T-cell (primary cell): ENCODE results near the gene TBX6. TPM values are rescaled to one million over a fixed set of nuclear protein-coding genes. Genes with fewer than 3 reads are reported as not detected.
A peak's percentile ranks its signal among the peaks of the same experiment; 100 is the strongest.

ENCODE experiments used
- ATAC-seq, 4 experiments: fragments of 200-7000 bp in 3 of 4; fragments of 150-1000 bp in 1 of 4; cut with Tn5 transposase; replicated peaks in 1 of 4; 1 replicate in 3 of 4; 2 replicates in 1 of 4; pipeline ENCODE4 v1.10.0; 2021; ENCODE audit warnings: moderate library complexity in 3 of 4, mild to moderate bottlenecking in 2 of 4, moderate number of reproducible peaks in 1 of 4
- CTCF ChIA-PET, 2 donors: fragments of 300-600 bp; sonication (Branson Sonifier 250); formaldehyde crosslinking; loops; one replicate each; lab custom pipeline; 2022; ENCODE audit warnings: antibody characterized with exemption in 2 of 2; lab: Charles Lee
- POLR2A ChIA-PET, 2 donors: fragments of 300-600 bp; sonication (Branson Sonifier 250); formaldehyde crosslinking; loops; one replicate each; lab custom pipeline; 2022; ENCODE audit warnings: antibody characterized with exemption in 2 of 2; lab: Charles Lee
- DNase-seq, 35 experiments: peaks; one replicate each; pipeline versions ENCODE4 v3.0.0 to v3.0.0-alpha.2; 2013 to 2023
- H3K27ac ChIP-seq: one replicate; pipeline ENCODE4 v1.5.1; 2013; ENCODE audit warnings: low read length
- H3K27me3 ChIP-seq, 2 experiments: replicated peaks in 1 of 2; 1 replicate in 1 of 2; 2 replicates in 1 of 2; pipeline versions ENCODE4 v1.6.1 to v1.7.0; 2013; ENCODE audit warnings: low read length in 1 of 2, mixed read lengths in 1 of 2; ENCODE audit not compliant: control insufficient read depth in 2 of 2, insufficient read depth in 2 of 2; ENCODE audit errors: extremely low read depth in 1 of 2
- H3K36me3 ChIP-seq, 2 donors: 1 replicate in 1 of 2; 2 replicates in 1 of 2; pipeline versions ENCODE4 v1.6.1 to v1.7.0; 2013; ENCODE audit warnings: low read length in 1 of 2; ENCODE audit not compliant: control insufficient read depth in 2 of 2, insufficient read depth in 1 of 2; ENCODE audit errors: extremely low read depth in 1 of 2
- H3K4me1 ChIP-seq, 2 experiments: 1 replicate in 1 of 2; 2 replicates in 1 of 2; pipeline versions ENCODE4 v1.6.1 to v1.7.0; 2013; ENCODE audit warnings: low read length in 2 of 2, mixed read lengths in 1 of 2; ENCODE audit not compliant: insufficient read depth in 2 of 2, control insufficient read depth in 1 of 2; ENCODE audit errors: extremely low read depth in 1 of 2
- H3K4me3 ChIP-seq, 2 donors: 1 replicate in 1 of 2; 2 replicates in 1 of 2; pipeline versions ENCODE4 v1.5.1 to v1.7.0; 2013; ENCODE audit warnings: mild to moderate bottlenecking in 2 of 2, low read length in 1 of 2, moderate library complexity in 1 of 2; ENCODE audit not compliant: control insufficient read depth in 1 of 2; ENCODE audit errors: extremely low read depth in 1 of 2
- H3K9me3 ChIP-seq: 2 replicates; pipeline ENCODE4 v1.7.0; 2013
- H3K27ac Mint-ChIP-seq, 2 donors: one replicate each; pipeline ENCODE4 v1.8.0; 2020 to 2021; ENCODE audit warnings: mild to moderate bottlenecking in 2 of 2, mixed read lengths in 2 of 2
- H3K27me3 Mint-ChIP-seq, 2 donors: one replicate each; pipeline ENCODE4 v1.8.0; 2021 to 2022; ENCODE audit warnings: mixed read lengths in 2 of 2
- H3K36me3 Mint-ChIP-seq: one replicate; pipeline ENCODE4 v1.8.0; 2021; ENCODE audit warnings: mixed read lengths
- H3K4me1 Mint-ChIP-seq, 3 donors: one replicate each; pipeline ENCODE4 v1.8.0; 2020 to 2022; ENCODE audit warnings: mixed read lengths in 3 of 3, mild to moderate bottlenecking in 1 of 3
- H3K4me3 Mint-ChIP-seq, 3 donors: one replicate each; pipeline ENCODE4 v1.8.0; 2020 to 2022; ENCODE audit warnings: mild to moderate bottlenecking in 3 of 3, mixed read lengths in 3 of 3, moderate library complexity in 3 of 3
- H3K9me3 Mint-ChIP-seq, 3 donors: one replicate each; pipeline ENCODE4 v1.8.0; 2020 to 2022; ENCODE audit warnings: mixed read lengths in 3 of 3
- WGBS: methylation state at CpG from one replicate; pipeline ENCODE4 v1.1.5; 2013; ENCODE audit warnings: missing lambda C conversion rate; ENCODE audit not compliant: insufficient coverage; 5-methylcytosine and 5-hydroxymethylcytosine counted together
- total RNA-seq, 35 experiments: library from RNA in 6 of 35; stranded (reverse) in 6 of 35; fragments of 120-200 nt in 1 of 35; gene quantifications; one replicate each; pipeline versions ENCODE4 v1.2.1 to v1.2.4 and lab custom pipeline; 2013 to 2026

The TBX6 gene, protein sequence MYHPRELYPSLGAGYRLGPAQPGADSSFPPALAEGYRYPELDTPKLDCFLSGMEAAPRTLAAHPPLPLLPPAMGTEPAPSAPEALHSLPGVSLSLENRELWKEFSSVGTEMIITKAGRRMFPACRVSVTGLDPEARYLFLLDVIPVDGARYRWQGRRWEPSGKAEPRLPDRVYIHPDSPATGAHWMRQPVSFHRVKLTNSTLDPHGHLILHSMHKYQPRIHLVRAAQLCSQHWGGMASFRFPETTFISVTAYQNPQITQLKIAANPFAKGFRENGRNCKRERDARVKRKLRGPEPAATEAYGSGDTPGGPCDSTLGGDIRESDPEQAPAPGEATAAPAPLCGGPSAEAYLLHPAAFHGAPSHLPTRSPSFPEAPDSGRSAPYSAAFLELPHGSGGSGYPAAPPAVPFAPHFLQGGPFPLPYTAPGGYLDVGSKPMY
- total RNA-seq (1 to 10 TPM; 1.4 to 2.0 (median 1.5) TPM), total RNA-seq (lab: John Stamatoyannopoulos, UW) (0 to 2.7 (median 0.68) reads per million in 29 experiments)
- total RNA-seq (2013): 0.55 TPM

DNA sequence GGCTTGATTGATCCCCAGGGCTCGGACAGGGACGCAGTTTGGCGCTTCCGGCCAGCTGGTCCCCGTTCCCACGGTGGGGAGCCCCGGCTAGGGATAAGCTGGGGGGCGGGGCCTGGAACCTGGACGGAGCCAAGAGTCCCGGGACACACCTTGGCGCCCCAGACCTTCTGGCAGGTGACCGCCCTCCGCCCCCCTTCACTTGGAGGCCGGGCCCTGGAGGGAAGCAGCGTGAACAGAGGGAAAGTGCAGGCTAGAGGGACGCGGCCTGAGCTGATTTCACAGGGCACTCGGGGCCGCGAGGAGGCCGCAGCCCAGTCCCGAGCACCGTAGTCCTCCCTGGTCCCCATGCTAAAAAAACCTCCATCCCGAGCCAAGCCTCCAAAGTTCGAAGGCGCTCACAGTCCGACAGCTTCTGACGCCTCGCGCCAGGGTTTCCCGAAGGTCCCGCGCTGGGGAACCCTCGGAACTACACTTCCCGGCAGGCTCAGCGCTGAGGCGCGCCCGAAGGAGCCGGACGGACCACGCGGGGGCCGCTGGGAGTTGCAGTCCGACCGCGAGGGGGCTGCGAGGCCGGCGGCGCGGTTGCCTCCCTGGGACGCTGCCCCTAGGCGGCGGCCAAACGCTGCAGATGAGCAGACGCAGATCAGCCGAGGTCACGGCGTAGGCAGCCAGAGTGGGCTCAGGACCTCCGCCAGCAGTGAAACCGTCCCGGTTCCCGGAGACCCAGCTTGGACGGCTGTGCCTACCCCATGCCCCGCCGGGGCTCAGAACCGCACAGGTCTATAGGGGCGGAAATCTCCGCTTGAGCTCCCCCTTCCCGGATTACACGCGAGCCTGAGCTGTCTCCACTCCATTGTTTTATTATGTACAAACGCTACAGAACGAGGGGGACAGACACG is at the start of gene TBX6:
TSS of gene TBX6 (minus strand) at position 451 of the 899 bp plus-strand sequence. CDS start 731 bp downstream, outside the sequence.
- peak within 1 kb of the TSS; percentile 83 to 93 (median 84) for H3K4me3 Mint-ChIP-seq

DNA sequence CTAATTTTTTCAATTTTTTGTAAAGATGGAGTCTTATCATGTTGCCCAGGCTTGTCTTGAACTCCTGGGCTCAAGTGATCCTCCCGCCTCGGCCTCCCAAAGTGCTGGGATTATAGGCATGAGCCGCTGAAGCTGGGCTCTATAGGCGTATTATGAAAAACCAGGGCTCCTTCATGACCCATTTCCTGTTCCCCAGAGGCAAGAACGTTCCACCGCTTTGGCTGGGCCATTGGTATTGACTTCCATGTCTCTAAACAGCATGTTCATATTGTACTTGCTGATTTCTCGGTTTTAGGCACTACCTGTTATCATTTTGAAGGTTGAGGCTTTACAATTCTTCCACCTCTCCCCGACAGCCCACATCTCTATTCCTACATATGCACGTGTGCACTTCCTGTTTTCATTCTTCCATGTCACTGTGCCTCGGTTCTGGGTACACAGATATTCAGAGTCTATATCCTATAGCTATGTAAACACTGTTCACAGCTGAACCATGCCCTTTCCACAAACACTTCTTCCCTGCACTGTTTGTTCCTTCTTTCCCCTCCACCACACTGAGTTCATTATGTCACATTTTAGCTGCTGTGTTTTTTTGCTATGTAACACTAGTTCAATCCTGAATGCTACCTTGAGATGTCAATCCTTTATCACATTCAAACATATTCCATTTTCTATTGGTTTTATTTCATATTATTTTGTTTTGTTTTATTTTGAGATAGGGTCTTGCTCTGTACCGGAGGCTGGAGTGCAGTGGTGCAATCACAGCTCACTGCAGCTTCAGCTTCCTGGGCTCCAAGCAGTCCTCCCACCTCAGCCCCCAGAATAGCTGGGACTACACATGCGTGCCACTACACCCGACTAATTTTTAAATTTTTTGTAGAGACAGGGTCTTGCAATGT is 48.1 kb upstream of the TBX6 start:
- peaks cover 18 to 26% (median 22%) of the 10 kb centered on the region in 3 donors for H3K4me1 Mint-ChIP-seq
- peak in 3 of 35 experiments; percentile 8 to 26 (median 23) for DNase-seq

More for the DNA sequence above, at the start of gene TBX6:
- Histone ChIP-seq H3K36me3 (peaks cover 6 to 19% of the 10 kb centered on the region in 2 donors), H3K4me1 (peaks cover 38 to 69% of the 10 kb centered on the region in 2 experiments), H3K27ac (peak within 1 kb of the TSS; percentile 74), H3K9me3 (no peaks in the 10 kb centered on the region), H3K4me3 (peak within 1 kb of the TSS; percentile 62), H3K27me3 (no peaks in the 10 kb centered on the region)
- Mint-ChIP-seq H3K36me3 (peaks cover 23% of the 10 kb centered on the region), H3K4me1 (peaks cover 47 to 56% (median 52%) of the 10 kb centered on the region in 3 donors), H3K27me3 (no peaks in the 10 kb centered on the region), H3K27ac (peak within 1 kb of the TSS; percentile 96), H3K9me3 (peaks cover 0 to under 1% (median under 1%) of the 10 kb centered on the region in 3 donors)
- peak; percentile 82 to 95 (median 90) for DNase-seq
- peak; percentile 79 to 87 (median 82) for ATAC-seq
- ChIA-PET POLR2A (interaction anchor here in 1 of 2 donors (1.0 kb wide), 1 partner anchor 91 kb away, joined by 3 read pairs; the partner anchor contains the start of gene CORO1A), CTCF (interaction anchor here in 1 of 2 donors (0.7 to 3.9 kb wide), 16 partner anchors 11 to 338 kb away, joined by 3 to 13 read pairs (median 3); partner anchors contain the start of genes ALDOA, CORO1A, DCTPP1 and PPP4C)
- WGBS: 3% methylated on average over 64 of the region's 76 CpGs

DNA sequence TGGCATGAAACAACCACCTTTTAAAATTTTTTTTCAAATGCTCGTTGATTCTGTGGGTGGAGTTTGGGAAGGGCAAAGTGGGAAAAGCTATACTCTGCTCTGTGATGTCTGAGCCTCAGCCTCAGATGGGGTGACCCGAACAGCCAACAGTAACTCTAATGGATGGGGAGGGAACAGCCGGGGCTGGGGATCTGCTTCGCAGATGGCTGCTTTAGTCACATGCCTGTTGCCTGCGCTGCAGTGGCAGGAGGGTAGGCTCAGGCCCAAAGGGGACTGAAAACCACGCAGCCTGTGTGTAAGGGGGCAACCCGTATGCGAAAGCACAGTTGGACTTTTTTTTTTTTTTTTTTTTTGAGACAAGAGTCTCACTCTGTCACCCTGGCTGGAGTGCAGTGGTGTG is 46.2 kb upstream of the TBX6 start:
- ChIA-PET POLR2A (interaction anchor here in 1 of 2 donors (0.6 kb wide), 1 partner anchor 15 kb away, joined by 3 read pairs; no protein-coding TSS in a partner anchor), CTCF (interaction anchor here in 1 of 2 donors (0.7 to 1.4 kb wide), 2 partner anchors 18 to 46 kb away, joined by 3 to 4 read pairs; partner anchors contain the start of gene TBX6)
- H3K4me3 ChIP-seq: no peak overlapping the region
- no peaks in the 10 kb centered on the region for H3K27me3 Mint-ChIP-seq
- no peaks in the 10 kb centered on the region for H3K27me3 ChIP-seq
- WGBS: 100% methylated on average over 5 of the region's 8 CpGs
- H3K4me1 ChIP-seq: peaks cover 5 to 22% of the 10 kb centered on the region in 2 experiments
- H3K4me1 Mint-ChIP-seq: peaks cover 12 to 19% (median 15%) of the 10 kb centered on the region in 3 donors
- no peaks in the 10 kb centered on the region for H3K36me3 ChIP-seq
- no peaks in the 10 kb centered on the region for H3K9me3 Mint-ChIP-seq
- no peak for DNase-seq
- no peaks in the 10 kb centered on the region for H3K36me3 Mint-ChIP-seq
- H3K4me3 Mint-ChIP-seq: no peak overlapping the region
- no peak overlapping the region for H3K27ac ChIP-seq
- H3K9me3 ChIP-seq: no peaks in the 10 kb centered on the region
- ATAC-seq: no peak
- no peak overlapping the region for H3K27ac Mint-ChIP-seq

More for the DNA sequence above, 48.1 kb upstream of the TBX6 start:
- peaks cover 9 to 26% of the 10 kb centered on the region in 2 experiments for H3K4me1 ChIP-seq
- H3K9me3 ChIP-seq: no peaks in the 10 kb centered on the region
- H3K4me3 ChIP-seq: no peak overlapping the region
- no peaks in the 10 kb centered on the region for H3K36me3 Mint-ChIP-seq
- H3K4me3 Mint-ChIP-seq: peak overlapping the region in 2 of 3 donors; percentile 28 to 42
- CTCF ChIA-PET: interaction anchor here in 1 of 2 donors (0.8 kb wide), 1 partner anchor 290 kb away, joined by 3 read pairs; the partner anchor contains the start of gene DCTPP1
- no peaks in the 10 kb centered on the region for H3K27me3 Mint-ChIP-seq
- ATAC-seq: peak; percentile 52 to 69 (median 58)
- H3K27me3 ChIP-seq: no peaks in the 10 kb centered on the region
- H3K36me3 ChIP-seq: no peaks in the 10 kb centered on the region
- peak overlapping the region; percentile 79 to 93 for H3K27ac Mint-ChIP-seq
- 52% methylated on average over 9 of the region's 13 CpGs for WGBS
- no peaks in the 10 kb centered on the region for H3K9me3 Mint-ChIP-seq
- H3K27ac ChIP-seq: peak overlapping the region; percentile 36
- POLR2A ChIA-PET: interaction anchor here in 1 of 2 donors (0.6 kb wide), 1 partner anchor 45 kb away, joined by 3 read pairs; no protein-coding TSS in a partner anchor

DNA sequence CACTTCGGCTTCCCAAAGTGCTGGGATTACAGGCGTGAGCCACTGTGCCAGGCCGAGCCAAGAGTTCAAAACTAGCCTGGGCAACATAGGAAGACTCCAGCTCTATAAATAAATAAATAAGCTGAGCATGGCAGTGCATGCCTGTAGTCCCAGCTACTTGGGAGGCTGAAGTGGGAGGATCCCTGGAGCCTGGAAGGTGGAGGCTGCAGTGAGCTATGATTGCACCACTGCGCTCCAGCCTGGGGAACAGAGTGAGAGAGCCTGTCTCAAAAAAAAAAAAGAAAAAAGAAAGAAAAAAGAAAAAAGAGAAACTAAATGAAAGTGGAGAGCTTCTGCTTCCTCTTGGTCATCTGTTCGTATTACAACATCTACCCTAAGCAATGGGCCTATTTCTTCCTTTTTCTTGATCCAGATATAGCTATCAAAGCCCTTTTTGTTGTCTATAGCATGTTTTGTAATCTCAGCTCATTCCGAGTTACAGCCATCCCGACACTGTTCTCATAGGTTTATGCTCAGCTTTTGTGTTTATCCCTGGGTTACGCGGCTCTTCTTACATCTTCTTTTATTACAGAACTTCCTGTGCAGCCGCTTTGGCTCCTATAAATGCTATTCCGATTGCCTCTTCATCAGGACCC is 45.4 kb upstream of the TBX6 start:
- Mint-ChIP-seq H3K36me3 (no peaks in the 10 kb centered on the region), H3K9me3 (no peaks in the 10 kb centered on the region), H3K27ac (no peak overlapping the region), H3K27me3 (no peaks in the 10 kb centered on the region), H3K4me1 (peaks cover 11 to 15% (median 13%) of the 10 kb centered on the region in 3 donors), H3K4me3 (no peak overlapping the region)
- ATAC-seq: no peak
- H3K27ac ChIP-seq: no peak overlapping the region
- peaks cover 5 to 18% of the 10 kb centered on the region in 2 experiments for H3K4me1 ChIP-seq
- DNase-seq: no peak
- 100% methylated on average over 3 of the region's 11 CpGs for WGBS
- no peaks in the 10 kb centered on the region for H3K36me3 ChIP-seq
- no peak overlapping the region for H3K4me3 ChIP-seq
- H3K27me3 ChIP-seq: no peaks in the 10 kb centered on the region
- POLR2A ChIA-PET: interaction anchor here in 1 of 2 donors (0.6 kb wide), 1 partner anchor 16 kb away, joined by 3 read pairs; no protein-coding TSS in a partner anchor
- no peaks in the 10 kb centered on the region for H3K9me3 ChIP-seq
- CTCF ChIA-PET: interaction anchor here in 1 of 2 donors (1.4 kb wide), 1 partner anchor 45 kb away, joined by 4 read pairs; the partner anchor contains the start of gene TBX6

DNA sequence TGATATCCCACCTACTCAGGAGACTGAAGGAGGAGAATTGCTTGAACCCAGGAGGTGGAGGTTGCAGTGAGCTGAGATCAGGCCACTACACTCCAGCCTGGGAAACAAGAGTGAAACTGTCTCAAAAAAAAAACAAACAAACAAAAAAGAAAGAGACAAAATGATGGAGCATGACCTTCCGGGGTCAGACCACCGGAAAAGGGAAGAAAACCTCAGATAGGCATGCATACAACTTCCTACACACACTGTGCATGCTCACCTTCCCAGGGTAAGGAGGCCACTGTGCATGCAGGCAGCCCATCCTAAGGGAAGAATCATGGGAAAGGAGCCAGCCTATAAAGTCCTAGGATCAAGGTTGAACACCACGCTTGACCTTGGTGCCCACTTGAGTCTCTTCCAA is 40.9 kb upstream of the TBX6 start:
- H3K4me3 ChIP-seq: no peak overlapping the region
- ChIA-PET CTCF (no interaction called here), POLR2A (no interaction called here)
- Mint-ChIP-seq H3K9me3 (no peaks in the 10 kb centered on the region), H3K4me3 (no peak overlapping the region), H3K36me3 (no peaks in the 10 kb centered on the region), H3K4me1 (peaks cover 0 to 8% (median 4%) of the 10 kb centered on the region in 3 donors), H3K27me3 (no peaks in the 10 kb centered on the region), H3K27ac (no peak overlapping the region)
- peaks cover 0 to 7% of the 10 kb centered on the region in 2 experiments for H3K4me1 ChIP-seq
- DNase-seq (no peak), ATAC-seq (no peak)
- H3K27me3 ChIP-seq: no peaks in the 10 kb centered on the region
- no peaks in the 10 kb centered on the region for H3K36me3 ChIP-seq
- WGBS: 100% methylated on average over 1 of the region's 3 CpGs
- H3K9me3 ChIP-seq: no peaks in the 10 kb centered on the region
- no peak overlapping the region for H3K27ac ChIP-seq
